ENCODE data around the gene RCOR2.

RCOR2 gene

GRCh38 chr11:63923319-63923718, 6.4 kb upstream of the RCOR2 start:
- H3K27ac ChIP-seq, result no peak overlapping the region
- no peak for TF ChIP-seq ZFX (IDR thresholded peaks at IDR 0.05; ENCODE audit: borderline replicate concordance)
- TF ChIP-seq, protein P1, sequence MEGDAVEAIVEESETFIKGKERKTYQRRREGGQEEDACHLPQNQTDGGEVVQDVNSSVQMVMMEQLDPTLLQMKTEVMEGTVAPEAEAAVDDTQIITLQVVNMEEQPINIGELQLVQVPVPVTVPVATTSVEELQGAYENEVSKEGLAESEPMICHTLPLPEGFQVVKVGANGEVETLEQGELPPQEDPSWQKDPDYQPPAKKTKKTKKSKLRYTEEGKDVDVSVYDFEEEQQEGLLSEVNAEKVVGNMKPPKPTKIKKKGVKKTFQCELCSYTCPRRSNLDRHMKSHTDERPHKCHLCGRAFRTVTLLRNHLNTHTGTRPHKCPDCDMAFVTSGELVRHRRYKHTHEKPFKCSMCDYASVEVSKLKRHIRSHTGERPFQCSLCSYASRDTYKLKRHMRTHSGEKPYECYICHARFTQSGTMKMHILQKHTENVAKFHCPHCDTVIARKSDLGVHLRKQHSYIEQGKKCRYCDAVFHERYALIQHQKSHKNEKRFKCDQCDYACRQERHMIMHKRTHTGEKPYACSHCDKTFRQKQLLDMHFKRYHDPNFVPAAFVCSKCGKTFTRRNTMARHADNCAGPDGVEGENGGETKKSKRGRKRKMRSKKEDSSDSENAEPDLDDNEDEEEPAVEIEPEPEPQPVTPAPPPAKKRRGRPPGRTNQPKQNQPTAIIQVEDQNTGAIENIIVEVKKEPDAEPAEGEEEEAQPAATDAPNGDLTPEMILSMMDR (IDR thresholded peaks at IDR 0.05), result no peak

GRCh38 chr11:63922673-63923192, 5.8 kb upstream of the RCOR2 start:
- TF ChIP-seq, protein P1 (IDR thresholded peaks at IDR 0.05), result no peak
- no peak for TF ChIP-seq ZFX (IDR thresholded peaks at IDR 0.05; ENCODE audit: borderline replicate concordance)
- H3K27ac ChIP-seq, result 0 out of 2 replicates have a peak overlapping the region, but pooled peaks have one; percentile 18

DNA sequence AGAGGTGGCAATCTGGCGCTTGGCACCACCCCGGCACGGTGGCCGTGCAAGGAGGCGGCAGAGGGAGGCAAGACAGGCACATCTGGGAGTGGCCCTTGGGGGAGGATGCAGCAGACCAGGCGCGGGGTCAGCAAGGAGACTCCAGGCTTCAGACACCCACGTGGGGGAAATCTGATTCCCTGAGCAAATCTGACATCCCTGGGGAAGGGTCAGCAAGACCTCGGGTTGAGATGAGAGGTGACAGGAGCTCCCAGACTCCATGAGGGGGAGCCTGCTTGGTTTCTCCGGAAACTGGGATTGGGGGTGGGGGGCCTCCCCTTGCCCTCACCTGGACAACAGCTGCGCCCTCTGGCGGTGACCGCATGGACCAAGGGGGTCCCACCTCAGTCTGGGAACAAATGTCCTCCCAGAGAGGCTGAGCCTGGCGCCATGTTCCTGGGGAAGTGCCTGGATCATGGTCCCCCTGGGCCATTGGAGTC, 4.0 kb upstream of the RCOR2 start:
- TF ChIP-seq, protein P1 (IDR thresholded peaks at IDR 0.05), result no peak
- no peak for TF ChIP-seq ZFX (IDR thresholded peaks at IDR 0.05; ENCODE audit: borderline replicate concordance)
- peak overlapping the region; percentile 95; the same call in 1 of the 2 replicates for H3K27ac ChIP-seq

DNA sequence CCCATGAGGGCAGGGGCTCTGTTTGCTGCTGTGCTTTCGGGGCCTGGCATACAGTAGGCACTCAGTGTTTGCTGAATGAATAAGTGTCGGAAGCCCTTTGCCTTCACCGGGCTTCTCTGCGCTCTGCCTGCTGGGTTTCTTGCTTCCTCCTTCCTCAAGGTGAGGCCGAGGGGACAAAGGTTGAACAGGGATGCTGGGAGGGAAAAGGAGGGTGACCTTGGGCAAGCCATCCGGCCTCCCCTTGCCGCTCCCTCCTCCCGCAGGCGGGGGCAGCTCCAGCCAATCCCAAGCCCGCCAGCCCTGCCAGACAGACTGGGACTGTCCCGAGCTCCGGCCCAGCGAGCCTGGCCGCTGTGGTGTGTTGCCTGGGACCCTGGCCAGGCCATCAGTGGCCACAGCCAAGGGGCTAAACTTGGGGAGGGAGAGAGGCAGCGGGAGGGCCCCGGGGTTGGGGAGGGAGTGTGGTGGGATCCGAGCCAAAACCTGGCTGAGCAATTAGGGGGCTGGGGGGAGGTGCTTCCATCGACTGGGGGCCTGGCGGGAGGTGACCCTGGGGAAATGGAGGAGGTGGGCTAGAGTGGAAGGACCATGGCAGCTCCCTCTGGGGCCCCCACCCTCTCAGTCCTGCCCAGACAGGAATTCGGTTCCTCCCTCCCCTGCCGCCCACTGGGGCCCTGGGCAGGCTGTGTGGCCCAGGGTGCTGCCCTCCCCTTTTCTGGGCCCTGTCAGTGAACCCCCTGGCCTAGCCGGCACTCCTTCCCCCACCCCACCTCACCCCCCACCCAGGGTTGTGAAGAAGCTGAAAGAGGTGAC, 3.4 kb upstream of the RCOR2 start:
- no peak for TF ChIP-seq ZFX (IDR thresholded peaks at IDR 0.05; ENCODE audit: borderline replicate concordance)
- TF ChIP-seq, protein P1 (IDR thresholded peaks at IDR 0.05), result no peak
- H3K27ac ChIP-seq, result peak overlapping the region; percentile 95

DNA sequence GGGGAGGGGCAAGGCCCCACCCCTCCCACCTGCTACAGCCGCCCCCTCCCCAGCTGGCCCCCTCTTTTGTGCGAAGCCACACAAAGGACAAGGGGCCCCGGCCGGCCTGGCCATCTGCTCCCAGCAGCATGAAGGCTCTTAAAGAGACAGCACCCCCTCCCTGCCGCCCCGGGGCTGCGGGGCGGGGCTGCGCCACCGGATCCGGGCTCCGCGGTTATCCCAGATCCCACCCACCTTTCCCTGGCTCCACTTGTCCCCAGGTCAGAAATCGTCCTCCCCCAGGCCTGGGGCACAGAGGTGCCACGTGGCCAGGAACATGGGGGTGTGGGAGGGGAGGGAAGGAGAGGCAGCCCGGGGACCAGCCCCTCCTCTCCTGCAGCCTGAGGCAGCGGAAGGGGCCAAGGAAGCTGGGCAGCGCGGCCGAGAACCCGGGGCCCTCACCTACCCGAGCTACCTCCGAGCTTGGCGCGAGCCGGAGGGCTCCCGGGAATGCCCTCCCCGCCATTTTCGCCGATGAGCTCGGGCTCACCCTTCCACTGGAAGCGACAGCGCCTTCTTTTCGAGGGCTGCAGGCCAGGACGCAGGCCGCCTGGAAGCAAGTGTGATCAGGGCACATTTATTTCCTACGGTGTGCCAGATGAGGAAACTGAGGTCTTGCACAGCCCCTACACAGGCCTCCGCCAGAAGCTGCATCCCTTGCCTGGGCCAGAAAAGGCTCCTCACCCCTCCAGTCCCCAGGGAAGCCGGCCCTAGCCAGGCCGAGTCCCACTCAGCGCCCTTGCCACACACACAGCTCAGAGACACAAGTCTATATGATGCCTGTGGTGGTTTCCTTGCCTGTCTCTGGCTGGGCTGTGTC, 2.5 kb upstream of the RCOR2 start:
- no peak for TF ChIP-seq ZFX (IDR thresholded peaks at IDR 0.05; ENCODE audit: borderline replicate concordance)
- TF ChIP-seq, protein P1 (IDR thresholded peaks at IDR 0.05), result no peak
- H3K27ac ChIP-seq, result peak overlapping the region; percentile 95

GRCh38 chr11:63918507-63919191, 1.7 kb upstream of the RCOR2 start:
- TF ChIP-seq, protein P1 (IDR thresholded peaks at IDR 0.05), result no peak
- TF ChIP-seq ZFX (IDR thresholded peaks at IDR 0.05; ENCODE audit: borderline replicate concordance), result no peak
- H3K27ac ChIP-seq, result peak overlapping the region; percentile 95
